ENCODE data around the gene DEFB114. TPM values are rescaled to one million over a fixed set of nuclear protein-coding genes. Genes with fewer than 3 reads are reported as not detected.
"Not testable (repeated sequence)": the region's sequence is repeated elsewhere in the genome, so short reads cannot be mapped to it uniquely, and the experiment has no call there.

The DEFB114 gene
- total RNA-seq, 4 donors from 2014 or later = not detected

GRCh38 chr6:49955847-49956246, 8.1 kb downstream of the DEFB114 start:
- TF ChIP-seq POLR2A (IDR thresholded peaks at IDR 0.05) (no peak), CTCF (IDR thresholded peaks at IDR 0.05 in 4 of 5, conservative IDR thresholded peaks at IDR 0.05 in 1 of 5) (no peak)
- Histone ChIP-seq H3K9me3 (no peaks in the 10 kb centered on the region), H3K27ac (no peak overlapping the region), H3K36me3 (no peaks in the 10 kb centered on the region), H3K4me1 (no peaks in the 10 kb centered on the region), H3K27me3 (no peaks in the 10 kb centered on the region), H3K4me3 (no peak overlapping the region)
- DNase-seq = no peak
- intact Hi-C loops (cut with DNase I; ENCODE audit: low total_unique reads) (no loop called here), in situ Hi-C loops (cut with MboI; ENCODE audit: low sequenced_read_pairs in 4 of 4) (no loop called here)
- no peak for ATAC-seq

GRCh38 chr6:49951926-49952325, 12.0 kb downstream of the DEFB114 start:
- H3K27me3 ChIP-seq = no peaks in the 10 kb centered on the region
- H3K36me3 ChIP-seq = no peaks in the 10 kb centered on the region
- no peaks in the 10 kb centered on the region for H3K9me3 ChIP-seq
- H3K27ac ChIP-seq = no peak overlapping the region
- no peak for TF ChIP-seq POLR2A (IDR thresholded peaks at IDR 0.05)
- no peak for TF ChIP-seq CTCF (IDR thresholded peaks at IDR 0.05 in 4 of 5, conservative IDR thresholded peaks at IDR 0.05 in 1 of 5)
- no peak for DNase-seq
- H3K4me1 ChIP-seq = no peaks in the 10 kb centered on the region
- intact Hi-C loops (cut with DNase I; ENCODE audit: low total_unique reads) = no loop called here
- no peak overlapping the region for H3K4me3 ChIP-seq
- in situ Hi-C loops (cut with MboI; ENCODE audit: low sequenced_read_pairs in 4 of 4) = no loop called here
- ATAC-seq = no peak

GRCh38 chr6:49950415-49950751, 13.6 kb downstream of the DEFB114 start:
- Histone ChIP-seq H3K36me3 (no peaks in the 10 kb centered on the region), H3K27me3 (no peaks in the 10 kb centered on the region), H3K9me3 (no peaks in the 10 kb centered on the region), H3K4me1 (no peaks in the 10 kb centered on the region), H3K27ac (no peak overlapping the region), H3K4me3 (no peak overlapping the region)
- in situ Hi-C loops (cut with MboI; ENCODE audit: low sequenced_read_pairs in 4 of 4) = no loop called here
- ATAC-seq (no peak), DNase-seq (no peak)
- intact Hi-C loops (cut with DNase I; ENCODE audit: low total_unique reads) = no loop called here
- no peak for TF ChIP-seq POLR2A (IDR thresholded peaks at IDR 0.05)
- no peak for TF ChIP-seq CTCF (IDR thresholded peaks at IDR 0.05 in 4 of 5, conservative IDR thresholded peaks at IDR 0.05 in 1 of 5)

GRCh38 chr6:49949062-49949461, 14.9 kb downstream of the DEFB114 start:
- no peak for TF ChIP-seq CTCF (IDR thresholded peaks at IDR 0.05 in 4 of 5, conservative IDR thresholded peaks at IDR 0.05 in 1 of 5)
- no peak for TF ChIP-seq POLR2A (IDR thresholded peaks at IDR 0.05)
- intact Hi-C loops (cut with DNase I; ENCODE audit: low total_unique reads) = no loop called here
- Histone ChIP-seq H3K27me3 (no peaks in the 10 kb centered on the region), H3K27ac (no peak overlapping the region), H3K9me3 (no peaks in the 10 kb centered on the region), H3K4me3 (no peak overlapping the region), H3K4me1 (no peaks in the 10 kb centered on the region), H3K36me3 (no peaks in the 10 kb centered on the region)
- in situ Hi-C loops (cut with MboI; ENCODE audit: low sequenced_read_pairs in 4 of 4) = no loop called here
- no peak for DNase-seq
- no peak for ATAC-seq

- in situ Hi-C loops (cut with MboI; ENCODE audit: low sequenced_read_pairs in 4 of 4) (no loop called here), intact Hi-C loops (cut with DNase I; ENCODE audit: low total_unique reads) (no loop called here)
- Histone ChIP-seq H3K4me1 (no peaks in the 10 kb centered on the region), H3K27me3 (no peaks in the 10 kb centered on the region), H3K4me3 (no peak overlapping the region), H3K9me3 (no peaks in the 10 kb centered on the region), H3K27ac (no peak overlapping the region), H3K36me3 (no peaks in the 10 kb centered on the region)
- ATAC-seq (no peak), DNase-seq (no peak)
- no peak for TF ChIP-seq CTCF (IDR thresholded peaks at IDR 0.05 in 4 of 5, conservative IDR thresholded peaks at IDR 0.05 in 1 of 5)
- TF ChIP-seq POLR2A (IDR thresholded peaks at IDR 0.05) = no peak
Measured at GRCh38 chr6:49946835-49947234, 17.1 kb downstream of the DEFB114 start.

- in situ Hi-C loops (cut with MboI; ENCODE audit: low sequenced_read_pairs in 4 of 4); H3K9me3 ChIP-seq; H3K4me1 ChIP-seq; H3K36me3 ChIP-seq; H3K4me3 ChIP-seq; ATAC-seq; H3K27me3 ChIP-seq; intact Hi-C loops (cut with DNase I; ENCODE audit: low total_unique reads); H3K27ac ChIP-seq; DNase-seq: not testable (repeated sequence)
Measured at GRCh38 chr6:49944068-49944467, 19.9 kb downstream of the DEFB114 start.

All from gastrocnemius medialis (tissue), 4 donors.